KMS-11 (cell line): ENCODE results near the gene ECPAS.

Experiments
- H2AFZ ChIP-seq: fragments of 200-600 bp; sonication (generic); 2 replicates; pipeline ENCODE4 v1.6.1; 2016; ENCODE audit warnings: antibody characterized with exemption, mixed run types, low read depth
- H3K27ac ChIP-seq: fragments of 200-600 bp; sonication (generic); 2 replicates; pipeline ENCODE4 v1.6.1; 2016; ENCODE audit warnings: mild to moderate bottlenecking, mixed run types
- H3K27me3 ChIP-seq: fragments of 200-600 bp; sonication (generic); 2 replicates; pipeline ENCODE4 v1.6.1; 2017; ENCODE audit warnings: mild to moderate bottlenecking, low read depth, mixed run types, moderate library complexity; ENCODE audit not compliant: insufficient read depth
- H3K36me3 ChIP-seq: fragments of 200-600 bp; sonication (generic); 2 replicates; pipeline ENCODE4 v1.6.1; 2017; ENCODE audit warnings: mild to moderate bottlenecking, mixed run types; ENCODE audit not compliant: insufficient read depth
- H3K4me1 ChIP-seq: fragments of 200-600 bp; sonication (generic); 2 replicates; pipeline ENCODE4 v1.6.1; 2016; ENCODE audit warnings: mild to moderate bottlenecking, low read depth, mixed run types; ENCODE audit not compliant: poor library complexity, severe bottlenecking
- H3K4me2 ChIP-seq: fragments of 200-600 bp; sonication (generic); 2 replicates; pipeline ENCODE4 v1.7.0; 2016; ENCODE audit warnings: mild to moderate bottlenecking, mixed run types
- H3K4me3 ChIP-seq: fragments of 200-600 bp; sonication (generic); IDR thresholded peaks from 2 replicates; pipeline ENCODE4 v1.6.1; 2017; ENCODE audit warnings: low read depth, low read length, mixed read lengths; ENCODE audit not compliant: insufficient read depth
- H3K79me2 ChIP-seq: fragments of 200-600 bp; sonication (generic); 2 replicates; pipeline ENCODE4 v1.6.1; 2016; ENCODE audit warnings: low read depth, mixed run types; ENCODE audit not compliant: insufficient read depth
- H3K9ac ChIP-seq: fragments of 200-600 bp; sonication (generic); 2 replicates; pipeline ENCODE4 v1.6.1; 2016; ENCODE audit warnings: mild to moderate bottlenecking, mixed run types
- H4K20me1 ChIP-seq: fragments of 200-600 bp; sonication (generic); 2 replicates; pipeline ENCODE4 v1.6.1; 2016; ENCODE audit warnings: mild to moderate bottlenecking, mixed run types; ENCODE audit not compliant: insufficient read depth
- TF ChIP-seq, protein P1 (sequence below): fragments of 200-600 bp; sonication (generic); conservative IDR thresholded peaks from 2 replicates; pipeline ENCODE4 v1.6.1; 2017; ENCODE audit warnings: low read depth, mild to moderate bottlenecking, antibody characterized with exemption, low read length, moderate library complexity, mixed read lengths

The ECPAS gene

GRCh38 chr9:111399772-111400563 is 84.2 kb downstream of the ECPAS start:
- Histone ChIP-seq H3K27ac (no peak overlapping the region), H3K27me3 (no peaks in the 10 kb centered on the region), H4K20me1 (no peaks in the 10 kb centered on the region), H2AFZ (no peak overlapping the region), H3K4me1 (no peaks in the 10 kb centered on the region), H3K4me2 (no peak overlapping the region), H3K36me3 (peaks cover 9% of the 10 kb centered on the region; the same call in 1 of the 2 replicates), H3K9ac (no peak overlapping the region), H3K79me2 (peaks cover 3% of the 10 kb centered on the region; the same call in 1 of the 2 replicates), H3K4me3 (no peak overlapping the region)
- TF ChIP-seq, protein P1, sequence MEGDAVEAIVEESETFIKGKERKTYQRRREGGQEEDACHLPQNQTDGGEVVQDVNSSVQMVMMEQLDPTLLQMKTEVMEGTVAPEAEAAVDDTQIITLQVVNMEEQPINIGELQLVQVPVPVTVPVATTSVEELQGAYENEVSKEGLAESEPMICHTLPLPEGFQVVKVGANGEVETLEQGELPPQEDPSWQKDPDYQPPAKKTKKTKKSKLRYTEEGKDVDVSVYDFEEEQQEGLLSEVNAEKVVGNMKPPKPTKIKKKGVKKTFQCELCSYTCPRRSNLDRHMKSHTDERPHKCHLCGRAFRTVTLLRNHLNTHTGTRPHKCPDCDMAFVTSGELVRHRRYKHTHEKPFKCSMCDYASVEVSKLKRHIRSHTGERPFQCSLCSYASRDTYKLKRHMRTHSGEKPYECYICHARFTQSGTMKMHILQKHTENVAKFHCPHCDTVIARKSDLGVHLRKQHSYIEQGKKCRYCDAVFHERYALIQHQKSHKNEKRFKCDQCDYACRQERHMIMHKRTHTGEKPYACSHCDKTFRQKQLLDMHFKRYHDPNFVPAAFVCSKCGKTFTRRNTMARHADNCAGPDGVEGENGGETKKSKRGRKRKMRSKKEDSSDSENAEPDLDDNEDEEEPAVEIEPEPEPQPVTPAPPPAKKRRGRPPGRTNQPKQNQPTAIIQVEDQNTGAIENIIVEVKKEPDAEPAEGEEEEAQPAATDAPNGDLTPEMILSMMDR: peak; percentile 72

- no peaks in the 10 kb centered on the region for H3K4me1 ChIP-seq
- no peaks in the 10 kb centered on the region for H3K27me3 ChIP-seq
- no peak overlapping the region for H2AFZ ChIP-seq
- TF ChIP-seq, protein P1: no peak
- H3K4me2 ChIP-seq: no peak overlapping the region
- H3K9ac ChIP-seq: no peak overlapping the region
- peaks cover 9% of the 10 kb centered on the region for H3K36me3 ChIP-seq
- no peaks in the 10 kb centered on the region for H4K20me1 ChIP-seq
- no peak overlapping the region for H3K4me3 ChIP-seq
- peaks cover 3% of the 10 kb centered on the region; the same call in 1 of the 2 replicates for H3K79me2 ChIP-seq
- no peak overlapping the region for H3K27ac ChIP-seq
These were observed 84.9 kb downstream of the ECPAS start for GRCh38 chr9:111399211-111399739.

DNA sequence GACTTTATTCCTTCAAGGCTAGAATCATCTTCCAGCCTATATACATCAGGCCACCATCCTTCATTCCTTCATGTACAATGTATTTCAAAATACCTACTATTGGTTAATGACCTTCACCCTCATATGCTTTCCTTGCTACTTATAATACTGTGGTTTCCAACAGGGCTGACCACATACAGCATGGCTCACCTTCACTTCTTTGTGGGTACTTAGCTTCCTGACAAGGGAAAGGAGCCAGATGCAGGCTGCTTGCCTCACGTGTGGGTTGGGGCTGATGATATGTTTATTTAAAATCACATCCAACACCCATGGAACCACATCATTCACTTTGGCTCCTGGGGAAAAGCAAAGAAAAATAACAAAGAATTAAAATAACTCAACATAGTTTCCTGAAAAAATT is 90.2 kb downstream of the ECPAS start:
- peaks cover 20% of the 10 kb centered on the region; the same call in 1 of the 2 replicates for H3K36me3 ChIP-seq
- no peak overlapping the region for H3K9ac ChIP-seq
- H3K27ac ChIP-seq: no peak overlapping the region
- TF ChIP-seq, protein P1: no peak
- H4K20me1 ChIP-seq: no peaks in the 10 kb centered on the region
- H3K79me2 ChIP-seq: no peaks in the 10 kb centered on the region
- H2AFZ ChIP-seq: no peak overlapping the region
- H3K4me2 ChIP-seq: no peak overlapping the region
- peaks cover 2% of the 10 kb centered on the region for H3K4me1 ChIP-seq
- no peaks in the 10 kb centered on the region for H3K27me3 ChIP-seq
- H3K4me3 ChIP-seq: no peak overlapping the region

- Histone ChIP-seq H3K79me2 (no peaks in the 10 kb centered on the region), H3K9ac (no peak overlapping the region), H3K4me3 (no peak overlapping the region), H3K36me3 (peaks cover 21% of the 10 kb centered on the region; the same call in 1 of the 2 replicates), H3K27me3 (no peaks in the 10 kb centered on the region), H3K4me1 (peaks cover 24% of the 10 kb centered on the region), H2AFZ (no peak overlapping the region), H3K4me2 (no peak overlapping the region), H4K20me1 (no peaks in the 10 kb centered on the region), H3K27ac (no peak overlapping the region)
- TF ChIP-seq, protein P1: no peak
These were observed 94.8 kb downstream of the ECPAS start for GRCh38 chr9:111389406-111389805.
